Esophagus squamous epithelium (tissue), 4 donors: ENCODE results near the gene B3GALT6.

Experiments used
- POLR2A ChIP-seq, 4 donors: fragments of 450-650 bp; IDR thresholded peaks; one replicate each; pipeline ENCODE4 v1.6.1; 2017; ENCODE audit warnings: antibody characterized with exemption in 4 of 4, mild to moderate bottlenecking in 4 of 4, moderate library complexity in 3 of 4
- TF ChIP-seq, protein P1 (sequence below), 6 experiments: fragments of 450-650 bp in 4 of 6; fragments of 200-600 bp in 2 of 6; sonication (generic) in 2 of 6; IDR thresholded peaks; one replicate each; pipeline ENCODE4 v1.5.1; 2016 to 2019; ENCODE audit warnings: antibody characterized with exemption in 6 of 6, mild to moderate bottlenecking in 4 of 6, moderate library complexity in 4 of 6

DNA sequence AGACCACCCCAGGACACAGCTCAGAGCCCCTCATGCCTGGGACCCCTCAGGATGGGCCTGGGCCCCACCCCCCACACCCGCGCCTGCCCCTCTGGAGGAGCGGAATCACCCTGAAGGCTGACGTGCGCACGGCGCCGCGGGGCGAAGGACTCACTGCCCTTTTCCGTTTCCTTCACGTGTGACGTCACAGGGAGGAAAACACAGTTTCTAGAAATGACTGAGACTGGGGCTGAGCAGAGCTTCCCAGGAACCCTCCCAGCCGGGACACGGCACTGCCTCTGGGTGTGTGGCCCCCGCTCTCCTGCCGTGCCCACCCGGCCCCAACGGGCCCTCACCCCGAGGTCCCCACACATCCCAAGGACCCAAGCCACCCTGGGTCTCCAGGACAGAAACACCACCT is 12.7 kb upstream of the B3GALT6 start:
- TF ChIP-seq, protein P1, sequence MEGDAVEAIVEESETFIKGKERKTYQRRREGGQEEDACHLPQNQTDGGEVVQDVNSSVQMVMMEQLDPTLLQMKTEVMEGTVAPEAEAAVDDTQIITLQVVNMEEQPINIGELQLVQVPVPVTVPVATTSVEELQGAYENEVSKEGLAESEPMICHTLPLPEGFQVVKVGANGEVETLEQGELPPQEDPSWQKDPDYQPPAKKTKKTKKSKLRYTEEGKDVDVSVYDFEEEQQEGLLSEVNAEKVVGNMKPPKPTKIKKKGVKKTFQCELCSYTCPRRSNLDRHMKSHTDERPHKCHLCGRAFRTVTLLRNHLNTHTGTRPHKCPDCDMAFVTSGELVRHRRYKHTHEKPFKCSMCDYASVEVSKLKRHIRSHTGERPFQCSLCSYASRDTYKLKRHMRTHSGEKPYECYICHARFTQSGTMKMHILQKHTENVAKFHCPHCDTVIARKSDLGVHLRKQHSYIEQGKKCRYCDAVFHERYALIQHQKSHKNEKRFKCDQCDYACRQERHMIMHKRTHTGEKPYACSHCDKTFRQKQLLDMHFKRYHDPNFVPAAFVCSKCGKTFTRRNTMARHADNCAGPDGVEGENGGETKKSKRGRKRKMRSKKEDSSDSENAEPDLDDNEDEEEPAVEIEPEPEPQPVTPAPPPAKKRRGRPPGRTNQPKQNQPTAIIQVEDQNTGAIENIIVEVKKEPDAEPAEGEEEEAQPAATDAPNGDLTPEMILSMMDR (IDR thresholded peaks at IDR 0.05): no peak
- no peak for TF ChIP-seq POLR2A (IDR thresholded peaks at IDR 0.05)
